Measurements from ENCODE around the gene ASNSD1. TPM values are rescaled to one million over a fixed set of nuclear protein-coding genes. Genes with fewer than 3 reads are reported as not detected.
A peak's percentile ranks its signal among the peaks of the same experiment; 100 is the strongest.

ASNSD1 gene
- total RNA-seq (2014; rRNA removed): 74.6 and 79.4 TPM in 2 replicates
- 22.6 TPM for polyA plus RNA-seq (2012)

GRCh38 chr2:189661148-189661956 lies at the start of gene ASNSD1:
Gene ASNSD1, plus strand, starts transcription at chr2:189661459. Its CDS starts 4,674 bp downstream, at chr2:189666133.
- peak; percentile 99 for DNase-seq (ENCODE audit: low read depth)

DNA sequence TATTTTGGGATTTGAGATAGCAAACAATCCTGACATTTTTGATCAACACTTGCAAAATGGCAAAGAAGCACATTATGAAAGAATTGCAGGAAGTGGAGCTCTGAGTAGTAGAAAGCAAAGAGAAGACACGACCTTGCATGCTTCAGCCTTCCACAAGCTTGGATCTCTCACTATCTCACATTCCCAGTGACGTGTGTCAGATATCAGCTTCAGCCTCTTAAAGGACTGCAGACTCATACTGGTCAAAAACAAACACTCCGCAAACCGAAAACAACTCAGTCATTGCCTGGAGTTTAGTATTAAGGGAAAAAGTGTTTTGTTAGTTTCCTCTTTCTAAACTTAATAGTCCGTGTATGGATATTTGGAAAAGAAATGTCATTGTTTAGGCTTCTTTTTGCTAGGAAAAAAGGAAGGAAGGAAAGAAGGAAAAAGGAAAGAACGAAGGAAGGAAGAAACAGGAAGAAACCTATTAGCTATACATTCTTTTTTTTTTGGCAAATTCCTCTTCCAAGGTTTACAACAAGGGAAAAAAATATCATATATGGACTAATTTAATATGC lies 48.1 kb upstream of the ASNSD1 start:
- peak; percentile 92 for DNase-seq (ENCODE audit: low read depth)

DNA sequence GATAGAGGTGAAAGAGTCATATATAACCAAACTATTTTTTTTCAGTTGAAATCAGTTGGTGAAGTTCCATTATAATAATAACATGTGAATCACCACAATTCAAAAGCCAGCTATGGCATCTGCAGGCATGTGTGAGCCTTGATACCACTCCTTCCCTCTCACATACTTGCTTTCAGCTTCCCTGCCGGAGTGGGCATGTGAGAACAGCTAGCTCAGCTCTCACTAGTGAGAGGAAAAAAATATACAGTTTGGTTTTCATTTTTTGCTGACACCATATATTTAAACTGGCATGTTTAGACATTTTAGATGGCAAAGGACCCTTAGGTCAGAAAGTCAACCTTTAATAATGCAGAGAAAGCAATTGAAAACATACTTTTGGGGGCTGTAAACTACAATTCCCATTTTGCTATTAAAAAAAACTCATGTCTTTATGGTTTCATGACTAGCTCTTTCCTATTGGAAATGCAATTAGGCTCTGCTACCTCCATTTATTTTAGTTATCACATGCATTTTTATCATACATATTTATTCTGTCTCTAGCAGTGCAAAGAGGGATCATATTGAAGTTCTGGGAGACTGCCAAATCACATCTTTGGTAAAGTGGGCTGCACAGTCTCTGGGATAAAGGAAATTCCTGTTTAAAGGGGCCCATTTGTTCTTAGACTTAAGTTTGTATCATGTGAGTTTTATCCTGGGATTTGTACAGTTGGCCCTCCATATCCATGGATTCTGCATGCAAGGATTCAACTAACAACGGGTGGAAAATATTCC lies 47.4 kb upstream of the ASNSD1 start:
- DNase-seq (ENCODE audit: low read depth): peak; percentile 79

- no peak for DNase-seq (ENCODE audit: low read depth)
Observed at GRCh38 chr2:189614585-189614984, 46.7 kb upstream of the ASNSD1 start.

- no peak for DNase-seq (ENCODE audit: low read depth)
Observed at GRCh38 chr2:189618197-189618596, 43.1 kb upstream of the ASNSD1 start.

DNA sequence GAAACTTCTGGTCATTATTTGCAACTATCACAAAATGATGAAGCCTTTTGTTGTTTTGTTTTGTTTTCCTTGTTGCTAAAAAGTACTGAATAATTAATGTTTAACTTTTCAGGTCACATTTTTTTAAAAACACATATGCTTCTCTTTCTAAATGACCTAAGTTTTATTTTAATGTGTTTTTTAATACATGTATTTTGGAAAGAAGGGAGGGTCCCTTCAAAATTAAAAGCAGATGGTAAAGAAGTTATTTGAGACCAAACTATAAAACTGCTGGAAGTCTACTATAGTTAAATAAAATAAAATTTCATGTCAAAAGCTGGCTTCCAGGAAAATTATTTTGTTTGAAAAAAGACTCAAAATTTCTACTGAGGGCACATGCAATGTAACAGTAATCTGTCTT lies 39.5 kb upstream of the ASNSD1 start:
- DNase-seq (ENCODE audit: low read depth): no peak

- DNase-seq (ENCODE audit: low read depth): no peak
Observed at GRCh38 chr2:189623049-189623448, 38.2 kb upstream of the ASNSD1 start.

DNA sequence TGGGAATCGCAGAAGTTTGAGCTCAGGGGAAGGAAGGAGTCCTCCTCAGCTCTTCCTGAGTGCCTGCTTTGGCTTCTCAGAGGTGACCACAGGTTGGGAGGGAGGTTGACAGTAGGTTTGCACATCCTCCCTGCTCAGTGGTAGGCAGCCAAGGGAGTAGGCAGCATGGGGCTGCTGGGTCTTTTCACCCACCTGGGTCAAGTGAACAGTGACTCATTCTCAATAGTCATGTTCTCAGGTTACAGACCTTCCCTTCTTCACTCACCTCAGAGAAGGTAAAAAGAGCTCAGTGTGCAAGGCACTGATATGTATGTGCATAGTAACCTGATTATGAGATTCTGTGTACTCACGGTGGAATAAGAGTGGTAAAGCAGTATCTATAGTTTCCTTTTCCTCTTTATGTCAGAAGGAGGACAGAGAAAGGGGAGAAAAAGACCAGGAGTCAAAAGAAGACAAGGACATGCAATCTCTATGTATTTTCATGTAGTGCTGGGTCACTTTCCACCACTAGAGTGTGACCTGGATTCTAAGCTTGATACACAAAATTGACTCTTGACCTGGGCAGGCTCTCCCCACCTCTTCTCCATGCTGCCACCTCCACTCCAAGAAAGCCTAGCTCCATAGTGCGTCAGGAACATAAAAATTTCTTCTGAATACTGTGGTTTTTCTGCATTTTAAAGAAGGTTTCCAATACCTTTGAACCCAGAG lies 36.5 kb upstream of the ASNSD1 start:
- DNase-seq (ENCODE audit: low read depth): no peak

DNA sequence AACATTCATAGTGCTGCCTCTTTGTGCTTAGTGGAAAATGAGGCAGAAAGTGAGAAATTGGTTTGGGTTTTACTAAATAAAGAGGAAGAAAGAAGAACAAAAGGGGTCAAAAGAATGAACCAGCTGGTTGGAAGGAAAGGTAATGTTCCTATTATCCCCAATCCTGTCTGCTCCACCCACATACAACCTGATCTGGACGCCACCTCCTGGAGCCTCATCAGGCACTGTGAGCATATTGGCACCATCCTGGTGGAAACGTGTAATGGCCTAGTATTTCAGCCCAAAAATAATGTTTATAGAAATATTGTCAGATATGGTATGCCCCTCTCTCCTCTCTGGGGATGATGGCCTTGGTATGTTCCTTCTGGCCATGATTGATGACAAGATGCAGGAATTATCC lies 35.6 kb upstream of the ASNSD1 start:
- DNase-seq (ENCODE audit: low read depth): no peak

GRCh38 chr2:189627789-189628188 lies 33.5 kb upstream of the ASNSD1 start:
- no peak for DNase-seq (ENCODE audit: low read depth)

DNA sequence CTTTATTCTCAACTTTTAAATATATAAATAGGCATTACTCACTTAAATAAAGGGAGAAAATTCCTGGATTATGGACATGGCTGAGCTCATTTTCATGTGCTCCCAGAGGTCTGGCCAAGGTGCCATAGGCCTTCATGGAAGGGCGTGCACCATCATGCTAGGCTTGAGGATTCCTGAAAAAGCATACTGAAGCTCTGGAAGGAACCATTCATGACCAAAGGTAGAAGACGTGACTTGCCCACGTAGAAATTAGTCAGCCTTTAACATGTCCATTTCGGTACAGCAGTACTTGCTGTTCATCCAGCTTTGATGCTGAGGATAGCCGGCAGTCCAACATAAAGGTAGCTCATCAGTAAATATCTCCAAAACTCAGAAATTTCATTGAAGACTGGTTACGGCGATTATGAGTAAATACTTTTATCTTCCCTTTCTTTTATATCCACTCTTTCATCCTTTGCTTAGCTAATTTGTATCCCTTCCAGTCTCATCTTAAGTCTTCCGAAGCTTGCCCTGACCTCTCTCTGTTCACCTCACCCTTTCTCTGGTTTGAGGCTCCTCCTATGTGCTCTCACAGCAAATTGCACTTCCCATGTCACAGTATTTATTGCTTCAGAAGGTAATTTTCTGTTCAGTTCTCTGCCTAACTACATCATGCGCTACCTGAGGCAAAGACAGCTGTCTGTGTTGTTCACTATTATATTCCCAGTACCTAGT lies 32.3 kb upstream of the ASNSD1 start:
- peak; percentile 13 for DNase-seq (ENCODE audit: low read depth)

DNA sequence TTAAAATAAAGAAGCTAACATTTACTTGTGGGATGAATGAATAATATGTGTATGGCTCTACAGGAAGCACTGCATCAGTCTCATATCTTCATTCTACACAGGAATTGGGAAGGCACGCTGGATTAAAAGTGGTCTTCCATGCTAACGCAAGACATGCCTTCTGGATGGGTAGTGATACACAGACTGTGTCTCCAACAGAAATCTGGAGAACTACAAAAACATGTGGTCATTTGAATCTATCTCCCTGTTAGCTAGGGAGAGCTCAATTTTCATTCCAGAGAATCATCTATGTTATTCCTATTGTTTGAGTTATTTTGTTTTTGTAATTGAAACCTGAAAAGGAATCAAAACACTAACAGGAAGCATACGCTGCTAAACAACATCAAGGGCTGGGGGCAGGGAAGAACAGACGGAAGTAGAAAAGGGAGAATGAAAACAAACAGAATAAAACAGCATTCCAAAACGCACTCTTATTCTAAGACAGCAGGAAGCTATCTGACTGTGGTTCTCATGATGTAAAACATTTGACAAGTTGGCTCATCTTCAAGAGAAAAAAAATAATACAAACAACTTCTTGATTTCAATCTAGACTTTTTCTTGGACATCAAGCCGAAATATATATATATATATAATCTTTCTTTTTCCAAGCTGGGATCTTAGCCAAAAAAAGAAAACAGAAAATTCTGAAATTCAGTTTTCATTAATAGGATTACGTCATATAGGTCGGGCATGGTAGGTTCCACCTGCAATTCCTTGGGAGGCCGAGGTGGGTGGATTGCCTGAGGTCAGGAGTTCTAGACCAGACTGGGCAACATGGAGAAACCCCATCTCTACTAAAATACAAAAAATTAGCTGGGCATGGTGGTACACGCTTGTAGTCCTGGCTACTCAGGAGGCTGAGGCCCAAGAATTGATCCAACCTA lies 31.5 kb upstream of the ASNSD1 start:
- no peak for DNase-seq (ENCODE audit: low read depth)

- DNase-seq (ENCODE audit: low read depth): no peak
Observed at GRCh38 chr2:189631849-189632248, 29.4 kb upstream of the ASNSD1 start.

- no peak for DNase-seq (ENCODE audit: low read depth)
Observed at GRCh38 chr2:189633392-189633811, 27.9 kb upstream of the ASNSD1 start.

DNA sequence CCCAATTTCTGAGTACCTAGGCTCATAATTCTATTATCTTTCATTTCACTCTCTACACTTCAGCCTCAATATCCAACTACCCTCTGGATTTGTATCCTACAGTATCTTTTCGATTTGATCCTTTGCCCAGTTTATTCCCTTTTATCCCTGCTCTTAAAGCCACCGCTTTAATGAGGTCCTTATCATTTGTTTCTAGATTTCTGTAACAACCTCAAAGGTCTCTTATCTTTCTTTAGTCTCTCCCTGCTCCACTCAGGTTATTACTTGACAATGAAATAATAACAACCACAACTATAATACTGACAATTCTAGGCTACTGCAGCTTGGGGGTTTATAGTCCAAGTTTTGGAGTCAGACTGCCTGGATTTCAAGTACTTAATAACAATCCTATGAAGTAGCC lies 25.9 kb upstream of the ASNSD1 start:
- no peak for DNase-seq (ENCODE audit: low read depth)

DNA sequence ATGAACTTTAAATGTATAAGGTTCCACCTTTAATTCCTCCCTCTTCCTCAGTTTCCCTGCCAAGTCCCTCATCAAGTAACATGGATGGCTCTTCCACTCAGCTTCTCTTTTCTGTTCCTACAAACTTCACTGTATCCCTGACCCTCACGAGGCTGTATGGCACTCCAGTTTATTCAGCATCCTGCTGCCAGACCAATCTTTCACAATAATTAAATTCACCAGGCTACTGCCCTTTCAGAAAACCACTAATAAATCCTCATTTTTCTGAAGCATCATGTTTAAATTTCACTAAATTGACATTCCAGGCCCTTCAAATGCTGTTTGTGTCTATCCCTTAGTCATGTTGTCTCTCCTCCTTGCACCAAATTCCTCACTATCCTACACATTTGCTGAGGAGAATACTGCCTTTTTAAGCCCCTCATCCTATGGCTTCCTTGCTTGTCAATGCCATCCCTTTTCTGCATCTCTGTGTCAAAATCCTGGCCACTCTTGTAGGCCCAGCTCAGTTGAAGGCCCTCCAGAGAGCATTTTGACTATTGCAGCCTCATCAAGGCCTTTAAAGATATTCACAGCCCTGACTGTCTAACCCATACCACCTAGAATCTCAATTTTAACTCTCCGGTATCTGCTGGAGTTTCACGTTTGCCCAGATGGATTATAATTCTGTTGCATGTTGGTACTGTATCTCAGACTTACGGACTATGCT lies 22.8 kb upstream of the ASNSD1 start:
- DNase-seq (ENCODE audit: low read depth): no peak

DNA sequence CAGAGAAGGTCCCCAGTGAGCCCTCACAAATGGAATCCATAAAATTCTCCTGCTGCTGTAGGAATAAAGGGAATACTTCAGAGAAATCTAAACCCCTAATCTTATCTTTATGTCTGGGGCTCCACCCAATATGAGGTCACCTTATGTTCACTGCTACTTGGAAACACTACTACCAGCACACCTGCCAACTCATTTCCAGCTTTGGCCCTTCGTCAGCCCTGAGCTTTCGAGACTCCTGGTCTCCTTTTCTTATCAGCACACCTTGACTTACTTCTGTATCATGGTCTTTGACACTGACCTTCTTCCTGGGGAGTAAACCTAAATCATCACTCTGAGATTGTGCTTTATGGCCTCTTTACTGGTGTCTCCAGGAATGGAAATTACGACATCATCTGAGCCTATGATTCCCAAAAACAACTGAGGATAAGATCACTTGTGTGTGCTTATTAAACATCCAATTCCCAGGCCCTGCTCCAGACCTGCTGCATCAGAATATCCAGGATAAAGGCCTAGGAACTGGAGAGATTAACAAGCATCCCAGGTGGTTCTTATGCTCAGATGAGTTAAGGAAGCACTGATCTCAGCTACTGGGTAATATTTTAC lies 22.2 kb upstream of the ASNSD1 start:
- DNase-seq (ENCODE audit: low read depth): no peak

DNA sequence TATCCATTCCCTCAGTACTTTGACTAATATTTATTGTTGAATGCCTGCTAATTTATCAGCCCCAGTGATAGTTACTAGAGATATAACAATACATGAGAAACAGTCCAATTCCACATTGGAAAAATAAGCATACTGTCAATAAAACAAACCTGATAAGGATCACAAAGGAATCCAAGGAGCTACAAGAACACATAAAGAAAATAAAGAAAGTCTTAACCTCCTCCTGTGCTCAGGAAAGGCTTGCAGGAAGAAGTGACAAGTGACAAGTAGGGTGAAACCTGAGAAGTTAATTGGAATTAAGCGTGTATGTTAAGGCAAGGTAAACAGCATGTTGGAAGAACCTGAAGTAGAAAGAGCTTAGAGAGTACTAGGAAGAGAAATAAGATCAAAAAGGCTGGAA lies 20.3 kb upstream of the ASNSD1 start:
- no peak for DNase-seq (ENCODE audit: low read depth)

- DNase-seq (ENCODE audit: low read depth): no peak
Observed at GRCh38 chr2:189641590-189641989, 19.7 kb upstream of the ASNSD1 start.
